ENCODE data around the gene SPTBN5.

The SPTBN5 gene

GRCh38 chr15:41801850-41802455 is 91.9 kb downstream of the SPTBN5 start:
- DNase-seq (ENCODE audit: low read depth): no peak

- no peak for DNase-seq (ENCODE audit: low read depth)
Observed at GRCh38 chr15:41801185-41801584, 92.7 kb downstream of the SPTBN5 start.

GRCh38 chr15:41799488-41799805 is 94.4 kb downstream of the SPTBN5 start:
- DNase-seq (ENCODE audit: low read depth): no peak

- no peak for DNase-seq (ENCODE audit: low read depth)
Observed at GRCh38 chr15:41798607-41799487, 95.0 kb downstream of the SPTBN5 start.
